NCI-H146 treated with DMSO at 0.1 percent for 48 hours (cell line): Measurements from ENCODE around the gene SMC1B.
A peak's percentile ranks its signal among the peaks of the same experiment; 100 is the strongest.
"Not testable (repeated sequence)": the region's sequence is repeated elsewhere in the genome, so short reads cannot be mapped to it uniquely, and the experiment has no call there.

Experiments
- DNase-seq: peaks from one replicate; lab custom pipeline; 2025; ENCODE audit not compliant: unreplicated experiment; lab: John Stamatoyannopoulos, UW

Gene SMC1B, protein sequence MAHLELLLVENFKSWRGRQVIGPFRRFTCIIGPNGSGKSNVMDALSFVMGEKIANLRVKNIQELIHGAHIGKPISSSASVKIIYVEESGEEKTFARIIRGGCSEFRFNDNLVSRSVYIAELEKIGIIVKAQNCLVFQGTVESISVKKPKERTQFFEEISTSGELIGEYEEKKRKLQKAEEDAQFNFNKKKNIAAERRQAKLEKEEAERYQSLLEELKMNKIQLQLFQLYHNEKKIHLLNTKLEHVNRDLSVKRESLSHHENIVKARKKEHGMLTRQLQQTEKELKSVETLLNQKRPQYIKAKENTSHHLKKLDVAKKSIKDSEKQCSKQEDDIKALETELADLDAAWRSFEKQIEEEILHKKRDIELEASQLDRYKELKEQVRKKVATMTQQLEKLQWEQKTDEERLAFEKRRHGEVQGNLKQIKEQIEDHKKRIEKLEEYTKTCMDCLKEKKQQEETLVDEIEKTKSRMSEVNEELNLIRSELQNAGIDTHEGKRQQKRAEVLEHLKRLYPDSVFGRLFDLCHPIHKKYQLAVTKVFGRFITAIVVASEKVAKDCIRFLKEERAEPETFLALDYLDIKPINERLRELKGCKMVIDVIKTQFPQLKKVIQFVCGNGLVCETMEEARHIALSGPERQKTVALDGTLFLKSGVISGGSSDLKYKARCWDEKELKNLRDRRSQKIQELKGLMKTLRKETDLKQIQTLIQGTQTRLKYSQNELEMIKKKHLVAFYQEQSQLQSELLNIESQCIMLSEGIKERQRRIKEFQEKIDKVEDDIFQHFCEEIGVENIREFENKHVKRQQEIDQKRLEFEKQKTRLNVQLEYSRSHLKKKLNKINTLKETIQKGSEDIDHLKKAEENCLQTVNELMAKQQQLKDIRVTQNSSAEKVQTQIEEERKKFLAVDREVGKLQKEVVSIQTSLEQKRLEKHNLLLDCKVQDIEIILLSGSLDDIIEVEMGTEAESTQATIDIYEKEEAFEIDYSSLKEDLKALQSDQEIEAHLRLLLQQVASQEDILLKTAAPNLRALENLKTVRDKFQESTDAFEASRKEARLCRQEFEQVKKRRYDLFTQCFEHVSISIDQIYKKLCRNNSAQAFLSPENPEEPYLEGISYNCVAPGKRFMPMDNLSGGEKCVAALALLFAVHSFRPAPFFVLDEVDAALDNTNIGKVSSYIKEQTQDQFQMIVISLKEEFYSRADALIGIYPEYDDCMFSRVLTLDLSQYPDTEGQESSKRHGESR

GRCh38 chr22:45413368-45414211 lies at the start of gene SMC1B, which contains the start of gene RIBC2:
Gene SMC1B, minus strand, starts transcription at chr22:45413599. Its CDS starts 32 bp downstream, at chr22:45413567.
Gene RIBC2, plus strand, starts transcription at chr22:45413693. Its CDS starts 194 bp downstream, at chr22:45413887.
- DNase-seq, result peak; percentile 77

- no peak for DNase-seq
Measured at GRCh38 chr22:45462034-45462655, 48.7 kb upstream of the SMC1B start.

GRCh38 chr22:45460288-45461109 lies 47.1 kb upstream of the SMC1B start:
- DNase-seq, result no peak

DNA sequence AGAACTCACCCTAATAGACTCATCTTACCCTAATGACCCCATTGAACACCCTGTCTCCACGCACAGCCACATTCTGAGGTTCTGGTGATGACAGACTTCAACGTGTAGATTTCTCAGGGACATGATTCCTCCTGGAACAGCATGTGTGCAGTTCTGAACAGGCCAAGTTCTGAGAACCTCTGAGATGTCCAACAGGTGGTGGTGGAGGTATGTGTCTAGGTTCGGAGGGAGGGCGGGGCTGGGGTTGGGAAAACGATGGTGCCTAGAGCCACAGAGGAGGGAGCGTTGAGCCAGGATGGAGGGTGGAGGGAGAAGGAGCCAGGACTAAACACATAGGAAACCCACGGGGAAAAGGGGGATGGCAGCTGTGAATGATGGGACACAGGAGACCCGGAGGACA lies 45.8 kb upstream of the SMC1B start:
- no peak for DNase-seq

GRCh38 chr22:45458532-45458931 lies 45.1 kb upstream of the SMC1B start:
- DNase-seq, result no peak

DNA sequence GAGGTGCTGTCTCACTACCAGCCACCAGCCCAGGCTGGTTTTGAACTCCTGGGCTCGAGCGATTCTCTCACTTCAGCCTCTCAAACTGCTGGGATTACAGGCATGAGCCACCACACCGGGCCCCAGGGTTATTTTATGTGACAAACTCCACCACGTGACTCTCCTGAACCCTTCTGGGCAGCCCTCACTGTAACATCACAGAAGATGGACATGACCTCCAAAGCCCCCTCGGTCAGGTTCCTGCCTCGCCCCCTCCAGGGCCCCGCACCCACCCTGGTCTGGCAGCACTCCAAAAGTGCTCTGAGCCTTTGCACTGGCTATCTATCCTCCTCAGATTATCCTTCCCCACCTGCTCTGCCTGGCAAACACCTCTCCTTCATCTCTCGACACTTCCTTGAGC lies 43.4 kb upstream of the SMC1B start:
- DNase-seq, result no peak

- DNase-seq, result no peak
Measured at GRCh38 chr22:45455621-45456020, 42.2 kb upstream of the SMC1B start.

DNA sequence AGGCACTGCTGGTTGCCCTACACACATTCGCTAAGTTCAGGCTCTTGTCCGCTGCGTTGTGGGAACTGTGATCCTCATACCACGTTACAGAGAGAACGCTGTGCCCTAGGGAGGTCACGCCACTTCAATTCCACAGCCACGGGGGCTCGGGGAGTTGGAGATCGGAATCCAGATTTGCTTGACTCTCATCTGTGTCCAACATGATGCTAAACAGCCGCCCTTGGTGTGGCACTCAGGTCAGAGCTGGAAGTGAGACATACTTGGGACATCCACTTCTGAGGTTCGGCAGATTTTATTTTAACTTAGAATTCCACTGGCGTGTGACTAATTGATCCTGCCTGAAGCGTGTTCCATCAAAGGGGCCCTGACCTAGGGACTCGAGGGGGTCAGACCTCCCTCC lies 41.8 kb upstream of the SMC1B start:
- DNase-seq, result no peak

- no peak for DNase-seq
Measured at GRCh38 chr22:45454275-45454674, 40.9 kb upstream of the SMC1B start.

- DNase-seq, result no peak
Measured at GRCh38 chr22:45453764-45454163, 40.4 kb upstream of the SMC1B start.

- no peak for DNase-seq
Measured at GRCh38 chr22:45452565-45453379, 39.4 kb upstream of the SMC1B start.

GRCh38 chr22:45451972-45452371 lies 38.6 kb upstream of the SMC1B start:
- no peak for DNase-seq

DNA sequence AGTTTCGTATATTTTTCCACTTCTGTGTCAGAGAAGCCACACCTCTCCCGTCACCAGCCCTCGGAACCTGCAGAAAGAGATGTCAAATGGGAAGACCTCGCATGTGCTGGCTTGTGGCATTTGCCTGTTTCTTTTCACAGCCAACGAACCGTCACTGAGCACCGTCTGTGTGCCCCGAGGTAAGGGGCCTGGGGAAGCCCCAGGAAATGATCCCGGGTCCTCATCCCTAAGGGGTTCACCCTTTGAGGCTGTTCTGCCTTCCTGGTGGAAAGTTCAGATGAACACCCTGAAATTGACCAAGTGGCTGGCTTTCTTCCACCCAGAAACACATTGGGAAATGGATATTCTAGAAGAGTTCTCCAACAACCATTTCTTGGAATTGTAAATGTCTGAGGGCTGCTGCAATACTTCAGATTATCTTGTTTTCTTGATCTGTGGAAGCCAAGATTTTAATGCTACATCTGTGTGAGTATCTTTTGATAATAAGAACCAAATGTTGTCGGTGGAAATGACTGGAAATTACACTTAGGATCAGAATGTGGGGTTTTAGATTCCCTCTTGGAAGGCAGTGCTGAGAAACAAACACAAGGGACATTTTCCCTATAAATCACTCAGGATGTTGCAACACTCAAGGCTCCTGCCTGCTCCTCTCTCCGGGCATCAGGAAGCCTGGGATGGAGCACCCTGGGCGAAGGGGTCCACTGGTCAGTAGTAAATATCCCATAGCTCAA lies 37.7 kb upstream of the SMC1B start:
- no peak for DNase-seq

DNA sequence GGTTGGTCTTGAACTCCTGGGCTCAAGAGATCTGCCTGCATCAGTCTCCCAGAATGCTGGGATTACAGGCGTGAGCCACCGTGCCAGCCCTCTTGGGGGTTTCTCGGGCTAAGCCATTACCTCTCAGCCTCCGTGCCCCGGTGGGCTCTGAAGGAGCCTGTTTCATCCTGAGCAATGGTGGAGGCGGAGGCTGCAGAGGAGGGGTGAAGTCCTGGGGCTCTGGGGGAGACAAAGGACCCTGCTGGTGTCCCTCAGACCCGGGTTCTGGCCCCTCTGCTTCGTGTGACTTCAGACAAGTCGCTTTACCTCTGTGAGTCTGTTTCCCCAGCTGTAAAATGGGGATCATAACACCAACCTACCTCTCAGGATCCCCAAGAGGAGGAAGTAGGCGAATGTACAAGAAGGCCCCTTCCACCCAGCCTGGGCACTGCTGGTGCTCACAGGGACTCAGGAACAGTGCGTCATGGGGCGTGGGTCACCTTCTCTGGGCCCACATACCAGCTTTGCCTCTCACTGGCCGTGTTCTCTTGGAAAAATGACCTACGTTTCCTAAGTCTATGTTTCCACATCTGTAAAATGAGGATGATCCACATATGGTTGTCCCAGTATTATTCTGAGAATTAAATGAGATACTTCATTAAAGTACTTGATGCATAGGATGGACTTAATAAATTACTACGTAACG lies 36.8 kb upstream of the SMC1B start:
- DNase-seq, result no peak

DNA sequence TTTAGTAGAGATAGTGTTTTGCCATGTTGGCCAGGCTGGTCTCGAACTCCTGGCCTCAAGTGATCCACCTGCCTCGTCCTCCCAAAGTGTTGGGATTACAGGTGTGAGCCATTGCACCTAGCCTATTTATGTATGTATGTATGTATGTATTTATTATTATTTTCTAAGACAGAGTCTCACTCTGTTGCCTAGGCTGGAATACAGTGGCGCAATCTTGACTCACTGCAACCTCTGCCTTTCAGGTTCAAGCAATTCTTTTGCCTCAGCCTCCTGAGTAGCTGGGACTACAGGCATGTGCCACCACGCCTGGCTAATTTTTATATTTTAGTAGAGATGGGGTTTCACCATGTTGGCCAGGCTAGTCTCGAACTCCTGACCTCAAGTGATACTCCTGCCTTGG lies 36.0 kb upstream of the SMC1B start:
- DNase-seq, result not testable (repeated sequence)

DNA sequence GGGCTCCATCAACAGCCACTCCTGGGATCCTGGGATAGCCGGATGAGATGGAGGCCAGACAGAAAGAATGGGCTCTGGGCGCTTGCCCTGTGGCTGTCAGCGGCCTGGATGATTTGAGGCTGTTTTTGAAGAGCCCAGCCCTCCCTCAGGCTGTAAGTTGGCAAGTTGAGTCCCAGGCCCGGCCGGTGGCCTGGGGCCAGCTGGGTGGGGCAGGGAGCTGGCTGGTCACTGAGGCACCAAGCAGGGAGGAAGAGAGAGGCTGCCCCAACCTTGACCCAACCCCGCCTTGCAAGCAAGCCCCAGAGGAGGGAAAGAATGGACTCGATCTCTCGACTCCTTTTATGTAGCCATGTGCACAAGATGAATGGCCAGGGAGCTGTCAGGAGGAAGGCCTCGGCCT lies 35.0 kb upstream of the SMC1B start:
- DNase-seq, result no peak

DNA sequence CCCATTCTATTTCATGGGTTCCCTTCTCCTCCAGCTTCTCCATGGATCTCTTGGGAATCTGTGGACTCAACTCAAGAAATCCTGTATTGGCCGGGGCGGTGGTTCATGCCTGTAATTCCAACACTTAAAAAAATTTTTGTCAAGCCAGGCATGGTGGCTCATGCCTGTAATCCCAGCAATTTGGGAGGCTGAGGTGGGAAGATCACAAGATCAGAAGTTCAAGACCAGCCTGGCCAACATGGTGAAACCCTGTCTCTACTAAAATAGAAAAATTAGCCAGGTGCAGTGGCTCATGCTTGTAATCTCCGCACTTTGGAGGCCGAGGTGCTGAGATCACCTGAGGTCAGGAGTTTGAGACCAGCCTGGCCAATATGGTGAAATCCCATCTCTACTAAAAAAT lies 34.2 kb upstream of the SMC1B start:
- DNase-seq, result not testable (repeated sequence)
